Smooth muscle cell (in vitro differentiated cells): ENCODE results near the gene CTSD. TPM values are rescaled to one million over a fixed set of nuclear protein-coding genes. Genes with fewer than 3 reads are reported as not detected.

ENCODE experiments used
- DNase-seq: peaks from one replicate; lab custom pipeline; 2025; ENCODE audit not compliant: unreplicated experiment; lab: John Stamatoyannopoulos, UW
- H2AFZ ChIP-seq: fragments of 200-600 bp; sonication (generic); 2 replicates; pipeline ENCODE4 v1.6.0; 2016; ENCODE audit warnings: antibody characterized with exemption, low read depth, mild to moderate bottlenecking
- H3F3A ChIP-seq: fragments of 200-600 bp; sonication (generic); 2 replicates; pipeline ENCODE4 v1.6.0; 2017; ENCODE audit warnings: antibody characterized with exemption, low read depth
- H3K27ac ChIP-seq: fragments of 200-600 bp; sonication (generic); 2 replicates; pipeline ENCODE4 v1.5.1; 2016; ENCODE audit warnings: low read depth, mild to moderate bottlenecking
- H3K27me3 ChIP-seq: fragments of 200-600 bp; sonication (generic); 2 replicates; pipeline ENCODE4 v1.6.1; 2016; ENCODE audit warnings: low read depth, mild to moderate bottlenecking
- H3K36me3 ChIP-seq: fragments of 200-600 bp; sonication (generic); 2 replicates; pipeline ENCODE4 v1.5.1; 2016; ENCODE audit warnings: low read depth
- H3K4me1 ChIP-seq: fragments of 200-600 bp; sonication (generic); 2 replicates; pipeline ENCODE4 v1.5.1; 2016; ENCODE audit warnings: low read depth
- H3K4me2 ChIP-seq: fragments of 200-600 bp; sonication (generic); 2 replicates; pipeline ENCODE4 v1.6.0; 2016; ENCODE audit warnings: mild to moderate bottlenecking
- H3K4me3 ChIP-seq: fragments of 200-600 bp; sonication (generic); 2 replicates; pipeline ENCODE4 v1.5.1; 2016; ENCODE audit warnings: mild to moderate bottlenecking
- H3K79me2 ChIP-seq: fragments of 200-600 bp; sonication (generic); 2 replicates; pipeline ENCODE4 v1.6.0; 2016; ENCODE audit warnings: low read depth, mild to moderate bottlenecking
- H3K9ac ChIP-seq: fragments of 200-600 bp; sonication (generic); 2 replicates; pipeline ENCODE4 v1.6.0; 2016; ENCODE audit warnings: low read depth
- H3K9me3 ChIP-seq: fragments of 200-600 bp; sonication (generic); replicated peaks from 2 replicates; pipeline ENCODE4 v1.5.1; 2016; ENCODE audit warnings: low read depth
- H4K20me1 ChIP-seq: fragments of 200-600 bp; sonication (generic); 2 replicates; pipeline ENCODE4 v1.6.0; 2016; ENCODE audit warnings: low read depth
- WGBS: methylation state at CpG from one replicate; pipeline ENCODE4 v1.1.7; 2016; ENCODE audit warnings: low lambda C conversion rate; 5-methylcytosine and 5-hydroxymethylcytosine counted together
- polyA plus RNA-seq: library from polyadenylated mRNA; unstranded; fragments of >200 nt; fragmentation: Nextera tagmentation; extraction: Ambion mirVana; gene quantifications from 2 replicates; pipeline ENCODE4 v1.2.1, GENCODE V29; 2016
- total RNA-seq: library from RNA; depleted of rRNA; stranded (reverse); fragments of >200 nt; gene quantifications from 2 replicates; pipeline ENCODE4 v1.2.3, GENCODE V29; 2014
- TF ChIP-seq, protein P1 (sequence below): fragments of 200-600 bp; sonication (generic); IDR thresholded peaks from 2 replicates; pipeline ENCODE4 v1.5.1; 2017; ENCODE audit warnings: borderline replicate concordance, mild to moderate bottlenecking, antibody characterized with exemption; ENCODE audit not compliant: insufficient read depth, poor library complexity, severe bottlenecking

Gene CTSD
- total and polyA plus RNA-seq, 2 experiments from 2014 or later, result 101 to 301 TPM

- Histone ChIP-seq H3K9me3 (no peaks in the 10 kb centered on the region), H3K4me3 (peak overlapping the region; percentile 31), H3K4me2 (peak overlapping the region; percentile 79), H2AFZ (no peak overlapping the region), H3K27me3 (no peaks in the 10 kb centered on the region), H3F3A (peaks cover 17% of the 10 kb centered on the region), H3K4me1 (peaks cover 8% of the 10 kb centered on the region), H3K27ac (peak overlapping the region; percentile 85), H3K36me3 (no peaks in the 10 kb centered on the region), H3K79me2 (no peaks in the 10 kb centered on the region), H4K20me1 (no peaks in the 10 kb centered on the region), H3K9ac (peak overlapping the region; percentile 35)
- TF ChIP-seq, protein P1, sequence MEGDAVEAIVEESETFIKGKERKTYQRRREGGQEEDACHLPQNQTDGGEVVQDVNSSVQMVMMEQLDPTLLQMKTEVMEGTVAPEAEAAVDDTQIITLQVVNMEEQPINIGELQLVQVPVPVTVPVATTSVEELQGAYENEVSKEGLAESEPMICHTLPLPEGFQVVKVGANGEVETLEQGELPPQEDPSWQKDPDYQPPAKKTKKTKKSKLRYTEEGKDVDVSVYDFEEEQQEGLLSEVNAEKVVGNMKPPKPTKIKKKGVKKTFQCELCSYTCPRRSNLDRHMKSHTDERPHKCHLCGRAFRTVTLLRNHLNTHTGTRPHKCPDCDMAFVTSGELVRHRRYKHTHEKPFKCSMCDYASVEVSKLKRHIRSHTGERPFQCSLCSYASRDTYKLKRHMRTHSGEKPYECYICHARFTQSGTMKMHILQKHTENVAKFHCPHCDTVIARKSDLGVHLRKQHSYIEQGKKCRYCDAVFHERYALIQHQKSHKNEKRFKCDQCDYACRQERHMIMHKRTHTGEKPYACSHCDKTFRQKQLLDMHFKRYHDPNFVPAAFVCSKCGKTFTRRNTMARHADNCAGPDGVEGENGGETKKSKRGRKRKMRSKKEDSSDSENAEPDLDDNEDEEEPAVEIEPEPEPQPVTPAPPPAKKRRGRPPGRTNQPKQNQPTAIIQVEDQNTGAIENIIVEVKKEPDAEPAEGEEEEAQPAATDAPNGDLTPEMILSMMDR, result no peak
- WGBS, result 17% methylated on average over 15 of the region's 15 CpGs
- DNase-seq, result no peak
Observed at GRCh38 chr11:1705126-1706052, 58.3 kb downstream of the CTSD start.

DNA sequence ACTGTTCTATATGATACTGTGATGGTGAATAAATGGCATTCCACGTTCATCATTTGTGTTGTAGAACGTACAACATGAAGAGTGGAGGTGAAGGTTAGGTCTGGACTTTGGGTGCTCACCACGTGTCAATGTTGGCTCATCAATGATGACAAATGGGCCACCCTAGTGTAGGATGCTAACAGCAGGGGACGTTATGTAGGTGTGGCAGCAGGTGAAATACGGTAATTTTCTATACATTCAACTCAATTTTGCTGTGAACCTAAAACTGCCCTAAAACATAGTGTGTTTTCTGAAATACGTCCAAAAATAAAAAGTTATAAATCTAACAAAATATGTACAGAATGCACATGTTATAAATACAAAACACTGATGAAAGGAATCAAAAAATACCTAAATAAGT is 60.6 kb downstream of the CTSD start:
- Histone ChIP-seq H3K4me1 (peaks cover 8% of the 10 kb centered on the region), H3K4me2 (no peak overlapping the region), H3K79me2 (no peaks in the 10 kb centered on the region), H3K36me3 (no peaks in the 10 kb centered on the region), H3K9ac (no peak overlapping the region), H3K27me3 (no peaks in the 10 kb centered on the region), H3K9me3 (no peaks in the 10 kb centered on the region), H3F3A (peaks cover 17% of the 10 kb centered on the region), H4K20me1 (no peaks in the 10 kb centered on the region), H3K27ac (no peak overlapping the region), H2AFZ (no peak overlapping the region), H3K4me3 (no peak overlapping the region)
- WGBS, result 92% methylated on average over 6 of the region's 6 CpGs
- TF ChIP-seq, protein P1, result no peak
- DNase-seq, result no peak

Other genes starting within 250 kb of the CTSD start
- 2.2 and 6.3 TPM in 2 replicates for gene DUSP8, start 191.7 kb downstream of the CTSD start, total RNA-seq
- gene DUSP8, start 191.7 kb downstream of the CTSD start, polyA plus RNA-seq, result 5.0 and 8.2 TPM in 2 replicates
- not detected in 2 replicates for gene KRTAP5-1, start 178.6 kb downstream of the CTSD start, total RNA-seq
- gene KRTAP5-1, start 178.6 kb downstream of the CTSD start, polyA plus RNA-seq, result 0.45 TPM in 1 of 2 replicates, not detected in the other
- gene KRTAP5-2, start 165.6 kb downstream of the CTSD start, total RNA-seq, result not detected in 2 replicates
- gene KRTAP5-2, start 165.6 kb downstream of the CTSD start, polyA plus RNA-seq, result 0.14 TPM in 1 of 2 replicates, not detected in the other
- gene KRTAP5-3, start 155.5 kb downstream of the CTSD start, total RNA-seq, result not detected in 2 replicates
- gene KRTAP5-3, start 155.5 kb downstream of the CTSD start, polyA plus RNA-seq, result not detected in 2 replicates
- gene KRTAP5-4, start 141.8 kb downstream of the CTSD start, total RNA-seq, result not detected in 2 replicates
- gene KRTAP5-4, start 141.8 kb downstream of the CTSD start, polyA plus RNA-seq, result not detected in 2 replicates
- gene KRTAP5-5, start 134.2 kb downstream of the CTSD start, total RNA-seq, result not detected in 2 replicates
- not detected in 2 replicates for gene KRTAP5-5, start 134.2 kb downstream of the CTSD start, polyA plus RNA-seq
- not detected in 2 replicates for gene KRTAP5-6, start 66.7 kb downstream of the CTSD start, total RNA-seq
- not detected in 2 replicates for gene KRTAP5-6, start 66.7 kb downstream of the CTSD start, polyA plus RNA-seq
- 0.49 and 2.5 TPM in 2 replicates for gene IFITM10, start 13.3 kb downstream of the CTSD start, total RNA-seq
- gene IFITM10, start 13.3 kb downstream of the CTSD start, polyA plus RNA-seq, result 2.2 and 4.2 TPM in 2 replicates
- gene SYT8, start 71.1 kb upstream of the CTSD start, total RNA-seq, result 0.13 TPM in 1 of 2 replicates, not detected in the other
- 1.4 and 2.0 TPM in 2 replicates for gene SYT8, start 71.1 kb upstream of the CTSD start, polyA plus RNA-seq
- 0.94 TPM in 1 of 2 replicates, not detected in the other for gene TNNI2, start 75.1 kb upstream of the CTSD start, total RNA-seq
- 0.74 and 1.2 TPM in 2 replicates for gene TNNI2, start 75.1 kb upstream of the CTSD start, polyA plus RNA-seq
- gene LSP1, start 89.2 kb upstream of the CTSD start, total RNA-seq, result 1.7 and 2.1 TPM in 2 replicates
- gene LSP1, start 89.2 kb upstream of the CTSD start, polyA plus RNA-seq, result 8.7 and 13.7 TPM in 2 replicates
- gene PRR33, start 128.0 kb upstream of the CTSD start, total RNA-seq, result not detected in 2 replicates
- gene PRR33, start 128.0 kb upstream of the CTSD start, polyA plus RNA-seq, result not detected in 2 replicates
- 1.9 TPM in 1 of 2 replicates, not detected in the other for gene TNNT3, start 155.8 kb upstream of the CTSD start, total RNA-seq
- gene TNNT3, start 155.8 kb upstream of the CTSD start, polyA plus RNA-seq, result 0.97 and 4.7 TPM in 2 replicates
- gene MRPL23, start 183.4 kb upstream of the CTSD start, total RNA-seq, result 27.7 and 51.6 TPM in 2 replicates
- 28.9 and 38.8 TPM in 2 replicates for gene MRPL23, start 183.4 kb upstream of the CTSD start, polyA plus RNA-seq
- gene H19, start 233.9 kb upstream of the CTSD start, total RNA-seq, result 3.3 and 6.5 TPM in 2 replicates
- 2.5 and 2.6 TPM in 2 replicates for gene H19, start 233.9 kb upstream of the CTSD start, polyA plus RNA-seq